ENCODE measurements around the gene THSD4.

GRCh38 chr15:71301958-71302621, 186.8 kb downstream of the THSD4 start:
- TF ChIP-seq BCL11A (IDR thresholded peaks at IDR 0.05; ENCODE audit: low read depth in 2 of 2, low read length in 2 of 2) (no peak), GTF2F1 (IDR thresholded peaks at IDR 0.05; ENCODE audit: borderline replicate concordance, low read depth, low read length) (no peak)

All from H1 (cell line).